Activated CD4-positive, alpha-beta T cell treated with anti-CD3 and anti-CD28 coated beads, Interleukin-2, Interleukin-4, amounts not matched to agents 100 ng/mL and 50 ng/mL, durations not matched to agents 16 hours and 8 hours (primary cell): ENCODE results near the gene MTMR10.

Experiments
- DNase-seq: peaks from one replicate; pipeline ENCODE4 v3.0.0-alpha.2; 2020; ENCODE audit warnings: low spot score

The MTMR10 gene

GRCh38 chr15:30918366-30918765 is 73.1 kb downstream of the MTMR10 start:
- DNase-seq: no peak

GRCh38 chr15:30917675-30918074 is 73.8 kb downstream of the MTMR10 start:
- DNase-seq: no peak

GRCh38 chr15:30917013-30917412 is 74.4 kb downstream of the MTMR10 start:
- DNase-seq: no peak

- DNase-seq: no peak
Observed at GRCh38 chr15:30913761-30914160, 77.7 kb downstream of the MTMR10 start.

GRCh38 chr15:30906366-30906765 is 85.1 kb downstream of the MTMR10 start:
- DNase-seq: no peak

- DNase-seq: no peak
Observed at GRCh38 chr15:30905821-30906220, 85.6 kb downstream of the MTMR10 start.

- no peak for DNase-seq
Observed at GRCh38 chr15:30904812-30905211, 86.6 kb downstream of the MTMR10 start.

- DNase-seq: peak; percentile 87
Observed at GRCh38 chr15:30903497-30904187, 87.8 kb downstream of the MTMR10 start, which contains the start of gene FAN1. Gene FAN1 (plus strand): TSS chr15:30903915. CDS start chr15:30904664, 749 bp downstream.

- DNase-seq: no peak
Observed at GRCh38 chr15:30901889-30902288, 89.5 kb downstream of the MTMR10 start.

- DNase-seq: no peak
Observed at GRCh38 chr15:30896211-30896606, 95.2 kb downstream of the MTMR10 start.

- DNase-seq: no peak
Observed at GRCh38 chr15:30895461-30896210, 95.8 kb downstream of the MTMR10 start.

- no peak for DNase-seq
Observed at GRCh38 chr15:30889196-30889595, 102.2 kb downstream of the MTMR10 start.
